IPS-18a (cell line): ENCODE results near the gene FOXD1.

Source experiments
- H3K27ac ChIP-seq: one replicate; pipeline ENCODE4 v1.5.1; 2013; ENCODE audit warnings: low read length
- H3K27me3 ChIP-seq: one replicate; pipeline ENCODE4 v1.6.1; 2013; ENCODE audit warnings: mild to moderate bottlenecking, low read length; ENCODE audit not compliant: control insufficient read depth, insufficient read depth
- H3K36me3 ChIP-seq: one replicate; pipeline ENCODE4 v1.6.1; 2013; ENCODE audit warnings: low read depth, low read length; ENCODE audit not compliant: control insufficient read depth
- H3K4me1 ChIP-seq: one replicate; pipeline ENCODE4 v1.6.1; 2013; ENCODE audit warnings: low read depth, low read length; ENCODE audit not compliant: control insufficient read depth
- H3K4me3 ChIP-seq: one replicate; pipeline ENCODE4 v1.5.1; 2013; ENCODE audit warnings: low read length
- H3K9ac ChIP-seq: one replicate; pipeline ENCODE4 v1.6.1; 2013; ENCODE audit warnings: mild to moderate bottlenecking, low read length, moderate library complexity
- H3K9me3 ChIP-seq: one replicate; pipeline ENCODE4 v1.6.1; 2013; ENCODE audit warnings: low read depth, low read length; ENCODE audit not compliant: control insufficient read depth

The FOXD1 gene

GRCh38 chr5:73445665-73446630 is 2.6 kb downstream of the FOXD1 start:
- Histone ChIP-seq H3K27ac (no peak overlapping the region), H3K4me3 (peak overlapping the region; percentile 37), H3K36me3 (no peaks in the 10 kb centered on the region), H3K9ac (no peak overlapping the region), H3K4me1 (peaks cover 18% of the 10 kb centered on the region), H3K9me3 (no peaks in the 10 kb centered on the region), H3K27me3 (peaks cover 94% of the 10 kb centered on the region)

- no peak overlapping the region for H3K27ac ChIP-seq
These were observed 3.8 kb downstream of the FOXD1 start for GRCh38 chr5:73444499-73445438.

GRCh38 chr5:73443829-73444498 is 4.6 kb downstream of the FOXD1 start:
- no peaks in the 10 kb centered on the region for H3K9me3 ChIP-seq
- no peak overlapping the region for H3K9ac ChIP-seq
- H3K4me3 ChIP-seq = peak overlapping the region; percentile 3
- no peaks in the 10 kb centered on the region for H3K36me3 ChIP-seq
- peaks cover 94% of the 10 kb centered on the region for H3K27me3 ChIP-seq
- H3K27ac ChIP-seq = no peak overlapping the region
- peaks cover 10% of the 10 kb centered on the region for H3K4me1 ChIP-seq

More at GRCh38 chr5:73444499-73445438, 3.8 kb downstream of the FOXD1 start:
- Histone ChIP-seq H3K9me3 (no peaks in the 10 kb centered on the region), H3K4me1 (peaks cover 13% of the 10 kb centered on the region), H3K36me3 (no peaks in the 10 kb centered on the region), H3K4me3 (peak overlapping the region; percentile 2), H3K27me3 (peaks cover 94% of the 10 kb centered on the region), H3K9ac (no peak overlapping the region)

- Histone ChIP-seq H3K36me3 (no peaks in the 10 kb centered on the region), H3K9ac (no peak overlapping the region), H3K27ac (no peak overlapping the region), H3K4me1 (peaks cover 13% of the 10 kb centered on the region), H3K4me3 (no peak overlapping the region), H3K9me3 (no peaks in the 10 kb centered on the region), H3K27me3 (peaks cover 94% of the 10 kb centered on the region)
These were observed 5.5 kb downstream of the FOXD1 start for GRCh38 chr5:73442996-73443627.

- H3K9ac ChIP-seq = no peak overlapping the region
- H3K27ac ChIP-seq = no peak overlapping the region
- H3K36me3 ChIP-seq = no peaks in the 10 kb centered on the region
- peaks cover 97% of the 10 kb centered on the region for H3K27me3 ChIP-seq
- H3K4me3 ChIP-seq = no peak overlapping the region
- peaks cover 18% of the 10 kb centered on the region for H3K4me1 ChIP-seq
- H3K9me3 ChIP-seq = no peaks in the 10 kb centered on the region
These were observed 6.3 kb downstream of the FOXD1 start for GRCh38 chr5:73442231-73442811.

- Histone ChIP-seq H3K9me3 (no peaks in the 10 kb centered on the region), H3K4me1 (peaks cover 18% of the 10 kb centered on the region), H3K9ac (no peak overlapping the region), H3K36me3 (no peaks in the 10 kb centered on the region), H3K27ac (no peak overlapping the region), H3K27me3 (peaks cover 100% of the 10 kb centered on the region), H3K4me3 (no peak overlapping the region)
These were observed 7.2 kb downstream of the FOXD1 start for GRCh38 chr5:73441378-73441777.

GRCh38 chr5:73440262-73440661 is 8.3 kb downstream of the FOXD1 start:
- Histone ChIP-seq H3K4me3 (no peak overlapping the region), H3K9ac (no peak overlapping the region), H3K27ac (no peak overlapping the region), H3K27me3 (peaks cover 100% of the 10 kb centered on the region), H3K36me3 (no peaks in the 10 kb centered on the region), H3K9me3 (no peaks in the 10 kb centered on the region), H3K4me1 (peaks cover 22% of the 10 kb centered on the region)

- H3K4me1 ChIP-seq = peaks cover 21% of the 10 kb centered on the region
- H3K4me3 ChIP-seq = no peak overlapping the region
These were observed 9.7 kb downstream of the FOXD1 start for GRCh38 chr5:73438645-73439470.

GRCh38 chr5:73437777-73438644 is 10.6 kb downstream of the FOXD1 start:
- Histone ChIP-seq H3K4me1 (peaks cover 13% of the 10 kb centered on the region), H3K9ac (no peak overlapping the region), H3K27ac (no peak overlapping the region), H3K27me3 (peaks cover 100% of the 10 kb centered on the region), H3K36me3 (no peaks in the 10 kb centered on the region), H3K9me3 (no peaks in the 10 kb centered on the region), H3K4me3 (peak overlapping the region; percentile 36)

More at GRCh38 chr5:73438645-73439470, 9.7 kb downstream of the FOXD1 start:
- H3K9ac ChIP-seq = no peak overlapping the region
- no peaks in the 10 kb centered on the region for H3K36me3 ChIP-seq
- no peaks in the 10 kb centered on the region for H3K9me3 ChIP-seq
- H3K27me3 ChIP-seq = peaks cover 100% of the 10 kb centered on the region
- no peak overlapping the region for H3K27ac ChIP-seq
